ENCODE data around the gene NOC2L.
"Not testable (repeated sequence)": the region's sequence is repeated elsewhere in the genome, so short reads cannot be mapped to it uniquely, and the experiment has no call there.

- TF ChIP-seq CTCF (IDR thresholded peaks at IDR 0.05; ENCODE audit: extremely low read depth in 1 of 2, insufficient read depth in 1 of 2, low read depth in 1 of 2, low read length in 2 of 2); EZH2 (IDR thresholded peaks at IDR 0.05; ENCODE audit: borderline replicate concordance, low read depth, low read length, severe bottlenecking); POLR2A (IDR thresholded peaks at IDR 0.05; ENCODE audit: low read depth, low read length); FOS (IDR thresholded peaks at IDR 0.05; ENCODE audit: borderline replicate concordance, insufficient read depth, low read length): not testable (repeated sequence)
These were observed 17.7 kb upstream of the NOC2L start for GRCh38 chr1:976791-977190.

Measured in endothelial cell of umbilical vein (primary cell).